Stimulated activated CD8-positive, alpha-beta memory T cell treated with anti-CD3 and anti-CD28 coated beads, Interleukin-7, amount 100 ng/mL, for 4 hours (primary cell): ENCODE data around the gene CBX6.
A peak's percentile ranks its signal among the peaks of the same experiment; 100 is the strongest.
"Not testable (repeated sequence)": the region's sequence is repeated elsewhere in the genome, so short reads cannot be mapped to it uniquely, and the experiment has no call there.

Experiments used
- DNase-seq, 2 donors: peaks; one replicate each; pipeline ENCODE4 v3.0.0-alpha.2; 2020; ENCODE audit warnings: low read depth in 2 of 2

CBX6 gene

GRCh38 chr22:38872172-38872830 lies at the start of gene CBX6:
Gene CBX6 (minus strand): TSS chr22:38872216. CDS start chr22:38872190, 26 bp downstream.
- peak; percentile 86 to 94 for DNase-seq

GRCh38 chr22:38921806-38922205 lies 49.8 kb upstream of the CBX6 start:
- no peak for DNase-seq

- no peak for DNase-seq
Measured at GRCh38 chr22:38921120-38921519, 49.1 kb upstream of the CBX6 start.

- no peak for DNase-seq
Measured at GRCh38 chr22:38919631-38920190, 47.7 kb upstream of the CBX6 start.

GRCh38 chr22:38911434-38911833 lies 39.4 kb upstream of the CBX6 start:
- DNase-seq: no peak

GRCh38 chr22:38907767-38908166 lies 35.8 kb upstream of the CBX6 start:
- DNase-seq: no peak

- no peak for DNase-seq
Measured at GRCh38 chr22:38906052-38906451, 34.0 kb upstream of the CBX6 start.

GRCh38 chr22:38904052-38904617 lies 32.1 kb upstream of the CBX6 start:
- DNase-seq: not testable (repeated sequence)

GRCh38 chr22:38901111-38901641 lies 29.2 kb upstream of the CBX6 start:
- DNase-seq: no peak

GRCh38 chr22:38900677-38901076 lies 28.7 kb upstream of the CBX6 start:
- DNase-seq: no peak

- DNase-seq: no peak
Measured at GRCh38 chr22:38891256-38891655, 19.2 kb upstream of the CBX6 start.

- DNase-seq: no peak
Measured at GRCh38 chr22:38890377-38890776, 18.4 kb upstream of the CBX6 start.

GRCh38 chr22:38886333-38886732 lies 14.3 kb upstream of the CBX6 start:
- no peak for DNase-seq

GRCh38 chr22:38882972-38883622 lies 11.1 kb upstream of the CBX6 start:
- DNase-seq: no peak

GRCh38 chr22:38881997-38882879 lies 10.2 kb upstream of the CBX6 start:
- no peak for DNase-seq

GRCh38 chr22:38881464-38881871 lies 9.5 kb upstream of the CBX6 start:
- DNase-seq: no peak

- DNase-seq: no peak
Measured at GRCh38 chr22:38879961-38880360, 7.9 kb upstream of the CBX6 start.

GRCh38 chr22:38879108-38879729 lies 7.2 kb upstream of the CBX6 start:
- no peak for DNase-seq

GRCh38 chr22:38878001-38878400 lies 6.0 kb upstream of the CBX6 start:
- DNase-seq: no peak

GRCh38 chr22:38874529-38875222 lies 2.7 kb upstream of the CBX6 start:
- DNase-seq: no peak
